Mesendoderm (in vitro differentiated cells): Measurements from ENCODE around the gene ERGIC2. TPM values are rescaled to one million over a fixed set of nuclear protein-coding genes. Genes with fewer than 3 reads are reported as not detected.

Experiments
- DNase-seq: peaks from one replicate; pipeline ENCODE4 v3.0.0; 2013
- H2AK5ac ChIP-seq: 2 replicates; pipeline ENCODE4 v1.6.1; 2013; ENCODE audit warnings: low read length, inconsistent platforms
- H2BK120ac ChIP-seq: 2 replicates; pipeline ENCODE4 v1.6.1; 2013; ENCODE audit warnings: low read depth, mild to moderate bottlenecking, low read length, moderate library complexity, mixed read lengths
- H2BK15ac ChIP-seq: replicated peaks from 2 replicates; pipeline ENCODE4 v1.6.1; 2013; ENCODE audit warnings: low read depth, mild to moderate bottlenecking, moderate library complexity
- H2BK5ac ChIP-seq: 2 replicates; pipeline ENCODE4 v1.6.1; 2013; ENCODE audit warnings: low read length, inconsistent platforms
- H3K18ac ChIP-seq: 2 replicates; pipeline ENCODE4 v1.6.1; 2013; ENCODE audit warnings: mild to moderate bottlenecking, low read length, mixed read lengths
- H3K23ac ChIP-seq: one replicate; pipeline ENCODE4 v1.6.1; 2013; ENCODE audit warnings: low read length
- H3K27ac ChIP-seq: 2 replicates; pipeline ENCODE4 v1.5.1; 2013; ENCODE audit warnings: low read depth, mild to moderate bottlenecking, inconsistent platforms, low read length, moderate library complexity
- H3K27me3 ChIP-seq: 2 replicates; pipeline ENCODE4 v1.6.1; 2013; ENCODE audit warnings: low read length, control low read depth, mild to moderate bottlenecking, inconsistent platforms; ENCODE audit not compliant: insufficient read depth, poor library complexity
- H3K36me3 ChIP-seq: 2 replicates; pipeline ENCODE4 v1.6.1; 2013; ENCODE audit warnings: low read length, inconsistent platforms; ENCODE audit not compliant: control insufficient read depth, insufficient read depth
- H3K4ac ChIP-seq: one replicate; pipeline ENCODE4 v1.6.1; 2013; ENCODE audit warnings: low read depth, mild to moderate bottlenecking, low read length, moderate library complexity
- H3K4me1 ChIP-seq: 2 replicates; pipeline ENCODE4 v1.6.1; 2013; ENCODE audit warnings: low read depth, low read length, inconsistent platforms; ENCODE audit not compliant: control insufficient read depth
- H3K4me2 ChIP-seq: 2 replicates; pipeline ENCODE4 v1.6.1; 2013; ENCODE audit warnings: low read length
- H3K4me3 ChIP-seq: 2 replicates; pipeline ENCODE4 v1.5.1; 2013; ENCODE audit warnings: mild to moderate bottlenecking, low read length
- H3K56ac ChIP-seq: one replicate; pipeline ENCODE4 v1.6.1; 2013; ENCODE audit warnings: low read length
- H3K79me1 ChIP-seq: 2 replicates; pipeline ENCODE4 v1.6.1; 2013; ENCODE audit warnings: low read length, inconsistent platforms
- H3K79me2 ChIP-seq: 2 replicates; pipeline ENCODE4 v1.6.1; 2013; ENCODE audit warnings: mild to moderate bottlenecking, low read length; ENCODE audit not compliant: control insufficient read depth, insufficient read depth
- H3K9ac ChIP-seq: 2 replicates; pipeline ENCODE4 v1.6.1; 2013; ENCODE audit warnings: low read length, inconsistent platforms
- H4K5ac ChIP-seq: one replicate; pipeline ENCODE4 v1.6.1; 2013; ENCODE audit warnings: low read length
- H4K8ac ChIP-seq: one replicate; pipeline ENCODE4 v1.6.1; 2013; ENCODE audit warnings: low read depth, mild to moderate bottlenecking, control low read depth, low read length, moderate library complexity
- WGBS: extraction: QIAGEN DNeasy Blood & Tissue Kit; methylation state at CpG from one replicate; pipeline ENCODE4 v1.1.7; 2013; ENCODE audit warnings: low lambda C conversion rate, missing lambda C conversion rate; ENCODE audit not compliant: insufficient coverage; ENCODE audit errors: extremely low coverage; 5-methylcytosine and 5-hydroxymethylcytosine counted together
- polyA plus RNA-seq, 2 experiments: library from polyadenylated mRNA; stranded (reverse); fragments of 200-250 nt; gene quantifications; one replicate each; pipeline ENCODE4 v1.2.3, GENCODE V29; 2013

ERGIC2 gene
- polyA plus RNA-seq (2013, experiment 1 of 2), result 66.8 TPM
- 69.0 TPM for polyA plus RNA-seq (2013, experiment 2 of 2)

GRCh38 chr12:29380536-29381523 is at the start of gene ERGIC2:
TSS of gene ERGIC2 (minus strand) at chr12:29381172. CDS start at chr12:29371633, 9,539 bp downstream.
- H2BK120ac ChIP-seq, result no peak within 1 kb of the TSS

GRCh38 chr12:29430716-29431044 is 49.7 kb upstream of the ERGIC2 start:
- no peak overlapping the region for H3K27ac ChIP-seq
- H2AK5ac ChIP-seq, result no peak overlapping the region
- DNase-seq, result no peak
- no peaks in the 10 kb centered on the region for H3K79me2 ChIP-seq
- no peak overlapping the region for H4K5ac ChIP-seq
- no peaks in the 10 kb centered on the region for H3K27me3 ChIP-seq
- no peaks in the 10 kb centered on the region for H3K4me1 ChIP-seq
- H2BK120ac ChIP-seq, result no peak overlapping the region
- no peaks in the 10 kb centered on the region for H3K36me3 ChIP-seq
- H3K23ac ChIP-seq, result no peak overlapping the region
- no peak overlapping the region for H3K56ac ChIP-seq
- WGBS, result no CpG with 5 or more reads among the region's 2 CpGs
- no peak overlapping the region for H3K18ac ChIP-seq
- H3K4me3 ChIP-seq, result no peak overlapping the region
- H3K4ac ChIP-seq, result no peak overlapping the region
- no peak overlapping the region for H3K9ac ChIP-seq
- no peak overlapping the region for H3K4me2 ChIP-seq
- H4K8ac ChIP-seq, result no peak overlapping the region
- H2BK5ac ChIP-seq, result no peak overlapping the region
- no peak overlapping the region for H2BK15ac ChIP-seq
- no peaks in the 10 kb centered on the region for H3K79me1 ChIP-seq

More at GRCh38 chr12:29380536-29381523, at the start of gene ERGIC2:
- Histone ChIP-seq H2BK5ac (peak within 1 kb of the TSS; percentile 26), H3K4ac (no peak within 1 kb of the TSS), H2AK5ac (no peak within 1 kb of the TSS), H3K27ac (peak within 1 kb of the TSS; percentile 79), H3K4me2 (peak within 1 kb of the TSS; percentile 68), H3K79me1 (peaks cover 8% of the 10 kb centered on the region), H3K23ac (no peak within 1 kb of the TSS), H3K79me2 (peaks cover 21% of the 10 kb centered on the region), H3K4me3 (peak within 1 kb of the TSS; percentile 79), H3K9ac (peak within 1 kb of the TSS; percentile 85), H3K56ac (peak within 1 kb of the TSS; percentile 92), H3K18ac (peak within 1 kb of the TSS; percentile 82), H4K8ac (peak within 1 kb of the TSS; percentile 86), H3K27me3 (no peaks in the 10 kb centered on the region), H3K4me1 (no peaks in the 10 kb centered on the region), H3K36me3 (no peaks in the 10 kb centered on the region), H4K5ac (peak within 1 kb of the TSS; percentile 17), H2BK15ac (no peak within 1 kb of the TSS)
- WGBS, result no CpG with 5 or more reads among the region's 55 CpGs
- DNase-seq, result peak; percentile 100

GRCh38 chr12:29429999-29430715 is 49.2 kb upstream of the ERGIC2 start:
- no peak overlapping the region for H3K4me3 ChIP-seq
- no peak overlapping the region for H2BK120ac ChIP-seq
- no peak overlapping the region for H2AK5ac ChIP-seq
- no peak overlapping the region for H3K9ac ChIP-seq
- H3K56ac ChIP-seq, result no peak overlapping the region
- no peak overlapping the region for H3K23ac ChIP-seq
- H3K79me2 ChIP-seq, result no peaks in the 10 kb centered on the region
- H3K4me1 ChIP-seq, result no peaks in the 10 kb centered on the region
- H3K4me2 ChIP-seq, result no peak overlapping the region
- no peak overlapping the region for H3K27ac ChIP-seq
- peak; percentile 61 for DNase-seq
- H3K18ac ChIP-seq, result no peak overlapping the region
- no peak overlapping the region for H4K5ac ChIP-seq
- no peak overlapping the region for H3K4ac ChIP-seq
- no peaks in the 10 kb centered on the region for H3K36me3 ChIP-seq
- H3K27me3 ChIP-seq, result no peaks in the 10 kb centered on the region
- 100% methylated on average over 1 of the region's 3 CpGs for WGBS
- H3K79me1 ChIP-seq, result no peaks in the 10 kb centered on the region
- no peak overlapping the region for H2BK5ac ChIP-seq
- no peak overlapping the region for H2BK15ac ChIP-seq
- no peak overlapping the region for H4K8ac ChIP-seq

- no peaks in the 10 kb centered on the region for H3K4me1 ChIP-seq
- H3K27ac ChIP-seq, result no peak overlapping the region
- H4K5ac ChIP-seq, result no peak overlapping the region
- no peak overlapping the region for H2BK5ac ChIP-seq
- no peak overlapping the region for H3K9ac ChIP-seq
- DNase-seq, result no peak
- no peak overlapping the region for H2BK120ac ChIP-seq
- H2BK15ac ChIP-seq, result no peak overlapping the region
- H3K4me2 ChIP-seq, result no peak overlapping the region
- no peak overlapping the region for H3K56ac ChIP-seq
- H4K8ac ChIP-seq, result no peak overlapping the region
- no peaks in the 10 kb centered on the region for H3K27me3 ChIP-seq
- H3K79me1 ChIP-seq, result no peaks in the 10 kb centered on the region
- H3K18ac ChIP-seq, result no peak overlapping the region
- H2AK5ac ChIP-seq, result no peak overlapping the region
- H3K23ac ChIP-seq, result no peak overlapping the region
- no peaks in the 10 kb centered on the region for H3K79me2 ChIP-seq
- H3K4ac ChIP-seq, result no peak overlapping the region
- no peaks in the 10 kb centered on the region for H3K36me3 ChIP-seq
- no peak overlapping the region for H3K4me3 ChIP-seq
These were observed 47.7 kb upstream of the ERGIC2 start for GRCh38 chr12:29428633-29429032.

GRCh38 chr12:29427964-29428363 is 47.0 kb upstream of the ERGIC2 start:
- H3K56ac ChIP-seq, result no peak overlapping the region

More at GRCh38 chr12:29427964-29428363, 47.0 kb upstream of the ERGIC2 start:
- Histone ChIP-seq H3K27ac (no peak overlapping the region), H3K4me2 (no peak overlapping the region), H2BK120ac (no peak overlapping the region), H3K9ac (no peak overlapping the region), H3K36me3 (no peaks in the 10 kb centered on the region), H4K5ac (no peak overlapping the region), H4K8ac (no peak overlapping the region), H3K4me3 (no peak overlapping the region), H2BK5ac (no peak overlapping the region), H2AK5ac (no peak overlapping the region), H3K27me3 (no peaks in the 10 kb centered on the region), H2BK15ac (no peak overlapping the region), H3K4ac (no peak overlapping the region), H3K79me1 (no peaks in the 10 kb centered on the region), H3K4me1 (no peaks in the 10 kb centered on the region), H3K18ac (no peak overlapping the region), H3K79me2 (no peaks in the 10 kb centered on the region), H3K23ac (no peak overlapping the region)
- no CpG with 5 or more reads among the region's 4 CpGs for WGBS
- DNase-seq, result peak; percentile 31
